Lung (tissue), 16 donors: ENCODE results near the gene BCL6. TPM values are rescaled to one million over a fixed set of nuclear protein-coding genes. Genes with fewer than 3 reads are reported as not detected.

Source experiments
- ATAC-seq: fragments of 200-7000 bp; cut with Tn5 transposase; one replicate; pipeline ENCODE4 v1.9.1; 2020; ENCODE audit warnings: moderate number of reproducible peaks; ENCODE audit not compliant: insufficient read depth, low FRiP score
- DNase-seq, 3 donors: peaks; one replicate each; pipeline ENCODE4 v3.0.0-alpha.2; 2013 to 2017
- H3K27ac ChIP-seq, 2 donors: one replicate each; pipeline ENCODE4 v1.5.1; 2013; ENCODE audit warnings: mild to moderate bottlenecking in 2 of 2, moderate library complexity in 2 of 2, control low read depth in 1 of 2, inconsistent platforms in 1 of 2, low read depth in 1 of 2, low read length in 1 of 2
- H3K27me3 ChIP-seq, 3 donors: one replicate each; pipeline ENCODE4 v1.5.1; 2013; ENCODE audit warnings: low read length in 2 of 3; ENCODE audit not compliant: control insufficient read depth in 3 of 3, insufficient read depth in 3 of 3
- H3K36me3 ChIP-seq, 4 donors: one replicate each; pipeline ENCODE4 v1.5.1; 2013; ENCODE audit warnings: low read length in 4 of 4, mild to moderate bottlenecking in 1 of 4, moderate library complexity in 1 of 4; ENCODE audit not compliant: control insufficient read depth in 4 of 4, insufficient read depth in 4 of 4
- H3K4me1 ChIP-seq, 5 donors: one replicate each; pipeline ENCODE4 v1.5.1; 2013; ENCODE audit warnings: low read length in 5 of 5, mild to moderate bottlenecking in 2 of 5, moderate library complexity in 1 of 5; ENCODE audit not compliant: control insufficient read depth in 5 of 5, insufficient read depth in 5 of 5
- H3K4me3 ChIP-seq: one replicate; pipeline ENCODE4 v1.5.1; 2013; ENCODE audit warnings: mild to moderate bottlenecking, control low read depth, moderate library complexity
- H3K9ac ChIP-seq, 2 donors: one replicate each; pipeline ENCODE4 v1.5.1; 2013; ENCODE audit warnings: low read length in 2 of 2, control low read depth in 1 of 2; ENCODE audit not compliant: insufficient read depth in 1 of 2
- H3K9me3 ChIP-seq, 4 donors: one replicate each; pipeline ENCODE4 v1.5.1; 2013; ENCODE audit warnings: low read length in 3 of 4, mild to moderate bottlenecking in 1 of 4, moderate library complexity in 1 of 4; ENCODE audit not compliant: control insufficient read depth in 4 of 4, insufficient read depth in 3 of 4
- WGBS, 2 donors: extraction: QIAGEN DNeasy Blood & Tissue Kit; methylation state at CpG; one replicate each; pipeline ENCODE4 v1.1.7; 2013; 5-methylcytosine and 5-hydroxymethylcytosine counted together
- long read RNA-seq, 5 donors: transcript quantifications; one replicate each; lab custom pipeline, GENCODE V29; 2026
- polyA plus RNA-seq, 2 donors: library from polyadenylated mRNA; stranded (reverse); fragments of 200-250 nt; gene quantifications; one replicate each; pipeline ENCODE4 v1.2.1, GENCODE V29; 2013
- total RNA-seq, 2 donors: library from RNA; depleted of rRNA in 1 of 2; stranded (reverse); fragments of >200 nt in 1 of 2; gene quantifications; one replicate each; pipeline ENCODE4 v1.2.1, GENCODE V29; 2014 to 2021
- TF ChIP-seq, protein P1 (sequence below): IDR thresholded peaks from 2 replicates; pipeline ENCODE4 v1.5.1; 2012; ENCODE audit warnings: mild to moderate bottlenecking; ENCODE audit errors: control extremely low read depth, extremely low read depth
- donor health status: control.
- donor health status: control.
- donor health status: Bipolar disorder and iron deficiency.
- donor health status: healthy.
- donor health status: DM: yes; HTN: yes; CAD: no.

BCL6 gene
- total RNA-seq (100 to 1,000 TPM in 1 of 2 donors, 10 to 100 TPM in 1; 52.2 to 101 TPM), polyA plus RNA-seq (100 to 1,000 TPM in 1 of 2 donors, 10 to 100 TPM in 1; 29.4 to 137 TPM)
- long read RNA-seq, donor 1, result 0 reads
- long read RNA-seq, donor 2, result 0 reads
- long read RNA-seq, donor 3, result 0 reads
- long read RNA-seq, donor 4, result 0 reads
- long read RNA-seq, donor 5, partial matches to known transcripts, result 0 of 1 reads
- long read RNA-seq, donor 5, other reads (novel, unspliced or antisense), result 0 of 1 reads

DNA sequence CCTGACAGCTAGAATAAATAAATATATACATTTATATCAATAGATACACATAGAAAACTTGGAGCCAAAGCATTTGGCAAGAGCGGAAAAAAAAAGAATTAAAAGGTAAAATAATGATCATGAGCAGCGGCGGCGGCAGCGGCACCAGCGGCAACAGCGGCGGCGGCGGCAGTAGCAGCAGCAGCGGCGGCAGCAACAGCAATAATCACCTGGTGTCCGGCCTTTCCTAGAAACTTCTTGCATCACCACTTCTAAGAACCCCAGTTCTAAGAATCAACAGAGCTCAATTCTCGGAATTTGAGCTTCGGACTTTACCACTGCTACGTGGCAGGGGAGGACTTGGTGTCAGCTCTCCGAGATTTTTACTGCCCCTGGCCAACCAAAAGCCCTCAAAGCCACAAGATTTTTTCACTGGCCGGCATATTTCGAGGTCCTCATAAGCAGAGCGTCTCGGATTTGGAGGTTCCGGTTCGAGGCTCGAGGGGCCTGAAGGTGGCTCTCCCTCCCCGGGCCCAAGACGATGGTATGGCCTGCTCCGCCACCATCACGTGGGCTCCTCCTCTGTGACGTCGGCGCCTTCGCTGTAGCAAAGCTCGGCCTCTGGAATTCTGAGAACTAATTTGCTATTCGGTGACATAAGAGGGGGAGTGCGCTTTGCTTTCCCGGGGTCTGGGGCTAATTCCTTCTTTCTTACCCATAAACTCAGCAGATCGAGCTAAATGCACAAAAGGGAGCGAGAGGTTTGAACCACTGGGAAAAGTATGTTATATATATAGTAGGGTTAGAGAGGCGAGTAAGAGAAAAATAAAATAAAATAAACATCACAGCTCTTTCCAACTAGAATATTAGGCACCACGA is at the start of gene BCL6:
Gene BCL6, minus strand, starts transcription at position 268 of the 858 bp plus-strand sequence. CDS start 11,775 bp downstream, outside the sequence.
- Histone ChIP-seq H3K4me1 (peaks cover 3 to 59% (median 5%) of the 10 kb centered on the region in 5 donors), H3K27ac (peak within 1 kb of the TSS; percentile 98 to 100), H3K9me3 (no peaks in the 10 kb centered on the region), H3K4me3 (peak within 1 kb of the TSS; percentile 78), H3K27me3 (no peaks in the 10 kb centered on the region), H3K36me3 (no peaks in the 10 kb centered on the region), H3K9ac (peak within 1 kb of the TSS; percentile 74 to 97)
- ATAC-seq, result peak; percentile 69
- TF ChIP-seq, protein P1, sequence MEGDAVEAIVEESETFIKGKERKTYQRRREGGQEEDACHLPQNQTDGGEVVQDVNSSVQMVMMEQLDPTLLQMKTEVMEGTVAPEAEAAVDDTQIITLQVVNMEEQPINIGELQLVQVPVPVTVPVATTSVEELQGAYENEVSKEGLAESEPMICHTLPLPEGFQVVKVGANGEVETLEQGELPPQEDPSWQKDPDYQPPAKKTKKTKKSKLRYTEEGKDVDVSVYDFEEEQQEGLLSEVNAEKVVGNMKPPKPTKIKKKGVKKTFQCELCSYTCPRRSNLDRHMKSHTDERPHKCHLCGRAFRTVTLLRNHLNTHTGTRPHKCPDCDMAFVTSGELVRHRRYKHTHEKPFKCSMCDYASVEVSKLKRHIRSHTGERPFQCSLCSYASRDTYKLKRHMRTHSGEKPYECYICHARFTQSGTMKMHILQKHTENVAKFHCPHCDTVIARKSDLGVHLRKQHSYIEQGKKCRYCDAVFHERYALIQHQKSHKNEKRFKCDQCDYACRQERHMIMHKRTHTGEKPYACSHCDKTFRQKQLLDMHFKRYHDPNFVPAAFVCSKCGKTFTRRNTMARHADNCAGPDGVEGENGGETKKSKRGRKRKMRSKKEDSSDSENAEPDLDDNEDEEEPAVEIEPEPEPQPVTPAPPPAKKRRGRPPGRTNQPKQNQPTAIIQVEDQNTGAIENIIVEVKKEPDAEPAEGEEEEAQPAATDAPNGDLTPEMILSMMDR, result no peak
- peak; percentile 96 to 99 (median 99) for DNase-seq
- 0 to 1% methylated on average over 40 of the region's 40 CpGs for WGBS, 2 donors

DNA sequence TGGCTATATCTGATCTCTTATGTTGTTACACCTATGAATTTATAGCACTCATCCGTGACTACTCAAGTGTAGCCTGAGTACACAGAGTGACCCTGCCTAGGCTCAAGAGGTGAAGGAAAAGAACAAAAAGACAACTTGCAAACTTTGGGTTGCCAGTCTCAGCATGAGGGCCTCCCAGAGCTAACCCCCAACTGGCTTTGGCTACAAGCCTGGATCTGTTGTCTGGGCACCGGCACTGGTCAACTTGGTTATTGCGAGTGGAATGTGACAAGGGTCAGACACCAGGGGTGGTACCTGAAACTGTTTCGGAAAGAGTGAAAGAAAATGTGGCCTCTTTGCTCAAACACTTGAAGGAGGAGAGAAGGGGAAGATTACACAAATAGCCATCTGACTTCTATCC is 49.5 kb upstream of the BCL6 start:
- no peak overlapping the region for H3K9ac ChIP-seq
- no peaks in the 10 kb centered on the region for H3K36me3 ChIP-seq
- ATAC-seq (no peak), DNase-seq (no peak)
- H3K4me1 ChIP-seq, result peaks cover 0 to 2% (median 0%) of the 10 kb centered on the region in 5 donors
- TF ChIP-seq, protein P1, result no peak
- WGBS, 2 donors, result 69 to 92% methylated on average over 4 of the region's 4 CpGs
- no peak overlapping the region for H3K4me3 ChIP-seq
- H3K9me3 ChIP-seq, result no peaks in the 10 kb centered on the region
- H3K27me3 ChIP-seq, result peaks cover 0 to 5% (median 2%) of the 10 kb centered on the region in 3 donors
- no peak overlapping the region for H3K27ac ChIP-seq

GRCh38 chr3:187793618-187794017 is 48.4 kb upstream of the BCL6 start:
- Histone ChIP-seq H3K27me3 (peaks cover 0 to 5% (median 2%) of the 10 kb centered on the region in 3 donors), H3K9ac (no peak overlapping the region), H3K4me1 (peaks cover 0 to 2% (median 0%) of the 10 kb centered on the region in 5 donors), H3K9me3 (no peaks in the 10 kb centered on the region), H3K36me3 (no peaks in the 10 kb centered on the region), H3K4me3 (no peak overlapping the region), H3K27ac (no peak overlapping the region)
- no peak for ATAC-seq
- WGBS, 2 donors, result 90 to 93% methylated on average over 2 of the region's 2 CpGs
- no peak for DNase-seq
- TF ChIP-seq, protein P1, result no peak
